Natural killer cell (primary cell): ENCODE results near the gene DNAJB14. TPM values are rescaled to one million over a fixed set of nuclear protein-coding genes. Genes with fewer than 3 reads are reported as not detected.

Experiments
- ATAC-seq, 3 donors: fragments of 150-1000 bp in 2 of 3; fragments of 200-7000 bp in 1 of 3; cut with Tn5 transposase; 1 replicate in 1 of 3; 2 replicates in 2 of 3; pipeline ENCODE4 v1.10.0; 2021; ENCODE audit warnings: mild to moderate bottlenecking in 2 of 3, moderate library complexity in 2 of 3
- DNase-seq, 2 donors: peaks; one replicate each; pipeline versions ENCODE4 v3.0.0 to v3.0.0-alpha.2; 2013 to 2021; ENCODE audit warnings: mixed read lengths in 1 of 2
- H3K27ac ChIP-seq: one replicate; pipeline ENCODE4 v1.5.1; 2013; ENCODE audit warnings: mild to moderate bottlenecking, low read length
- H3K27me3 ChIP-seq: one replicate; pipeline ENCODE4 v1.6.1; 2013; ENCODE audit warnings: low read length; ENCODE audit not compliant: control insufficient read depth, insufficient read depth
- H3K36me3 ChIP-seq: one replicate; pipeline ENCODE4 v1.6.1; 2013; ENCODE audit warnings: low read length; ENCODE audit not compliant: control insufficient read depth, insufficient read depth
- H3K4me1 ChIP-seq: one replicate; pipeline ENCODE4 v1.6.1; 2013; ENCODE audit warnings: low read length; ENCODE audit not compliant: control insufficient read depth, insufficient read depth
- H3K4me3 ChIP-seq: one replicate; pipeline ENCODE4 v1.5.1; 2013; ENCODE audit warnings: low read length
- H3K9me3 ChIP-seq: one replicate; pipeline ENCODE4 v1.6.1; 2013; ENCODE audit warnings: low read length; ENCODE audit not compliant: control insufficient read depth, insufficient read depth
- H3K27ac Mint-ChIP-seq, 2 donors: one replicate each; pipeline ENCODE4 v1.8.0; 2022; ENCODE audit warnings: mild to moderate bottlenecking in 2 of 2, mixed read lengths in 2 of 2, moderate library complexity in 1 of 2
- H3K27me3 Mint-ChIP-seq, 2 donors: one replicate each; pipeline ENCODE4 v1.8.0; 2022; ENCODE audit warnings: low read depth in 2 of 2, mixed read lengths in 2 of 2
- H3K36me3 Mint-ChIP-seq: one replicate; pipeline ENCODE4 v1.8.0; 2022; ENCODE audit warnings: mixed read lengths
- H3K4me1 Mint-ChIP-seq, 2 donors: one replicate each; pipeline ENCODE4 v1.8.0; 2022; ENCODE audit warnings: mixed read lengths in 2 of 2
- H3K4me3 Mint-ChIP-seq: one replicate; pipeline ENCODE4 v1.8.0; 2022; ENCODE audit warnings: mild to moderate bottlenecking, moderate library complexity, mixed read lengths
- H3K9me3 Mint-ChIP-seq, 2 donors: one replicate each; pipeline ENCODE4 v1.8.0; 2022; ENCODE audit warnings: mixed read lengths in 2 of 2
- CTCF ChIP-seq: fragments of 200-600 bp; IDR thresholded peaks from one replicate; pipeline ENCODE4 v1.8.0; 2022; ENCODE audit warnings: antibody characterized with exemption
- WGBS: methylation state at CpG from one replicate; pipeline ENCODE4 v1.1.7; 2013; ENCODE audit warnings: missing lambda C conversion rate; ENCODE audit not compliant: insufficient coverage; 5-methylcytosine and 5-hydroxymethylcytosine counted together
- intact Hi-C: fragments of 100-400 bp; cut with micrococcal nuclease; formaldehyde crosslinking; loops from one replicate; pipeline ENCODE4 v1.14.2; 2022
- total RNA-seq, 4 donors: library from RNA; stranded (reverse); fragments of 120-200 nt in 1 of 4; gene quantifications; one replicate each; pipeline versions ENCODE4 v1.2.3 to v1.2.4, GENCODE V29; 2013 to 2022

DNAJB14 gene
- total RNA-seq, 3 donors from 2014 or later (not counting 1 experiment from before 2014, with no cell fraction given) = 81.0 to 90.0 (median 86.1) TPM

- Mint-ChIP-seq H3K9me3 (no peaks in the 10 kb centered on the region), H3K27ac (no peak overlapping the region), H3K27me3 (peaks cover 0 to 2% of the 10 kb centered on the region in 2 donors), H3K36me3 (no peaks in the 10 kb centered on the region), H3K4me3 (no peak overlapping the region), H3K4me1 (no peaks in the 10 kb centered on the region)
- DNase-seq (no peak), ATAC-seq (no peak)
- no peak for TF ChIP-seq CTCF
- WGBS = 100% methylated on average over 2 of the region's 3 CpGs
- intact Hi-C loops = no loop called here
- H3K4me3 ChIP-seq = no peak overlapping the region
- no peaks in the 10 kb centered on the region for H3K27me3 ChIP-seq
- peaks cover 25% of the 10 kb centered on the region for H3K36me3 ChIP-seq
- no peaks in the 10 kb centered on the region for H3K4me1 ChIP-seq
- H3K27ac ChIP-seq = no peak overlapping the region
- no peaks in the 10 kb centered on the region for H3K9me3 ChIP-seq
Observed at GRCh38 chr4:99863804-99864203, 82.6 kb downstream of the DNAJB14 start.

GRCh38 chr4:99861120-99861905 lies 85.1 kb downstream of the DNAJB14 start:
- Mint-ChIP-seq H3K36me3 (no peaks in the 10 kb centered on the region), H3K9me3 (no peaks in the 10 kb centered on the region), H3K4me1 (peaks cover 0 to 2% of the 10 kb centered on the region in 2 donors), H3K27ac (no peak overlapping the region), H3K27me3 (peaks cover 0 to 2% of the 10 kb centered on the region in 2 donors), H3K4me3 (no peak overlapping the region)
- intact Hi-C loops = no loop called here
- 0% methylated on average over 2 of the region's 5 CpGs for WGBS
- Histone ChIP-seq H3K4me1 (no peaks in the 10 kb centered on the region), H3K27me3 (no peaks in the 10 kb centered on the region), H3K36me3 (peaks cover 18% of the 10 kb centered on the region), H3K9me3 (no peaks in the 10 kb centered on the region), H3K4me3 (no peak overlapping the region), H3K27ac (peak overlapping the region; percentile 31)
- TF ChIP-seq CTCF = no peak
- ATAC-seq (no peak), DNase-seq (no peak)

- peaks cover 0 to 10% of the 10 kb centered on the region in 2 donors for H3K4me1 Mint-ChIP-seq
- Histone ChIP-seq H3K27ac (no peak overlapping the region), H3K27me3 (no peaks in the 10 kb centered on the region), H3K9me3 (no peaks in the 10 kb centered on the region), H3K4me3 (no peak overlapping the region), H3K4me1 (no peaks in the 10 kb centered on the region), H3K36me3 (peaks cover 14% of the 10 kb centered on the region)
- H3K9me3 Mint-ChIP-seq = no peaks in the 10 kb centered on the region
- no peak for ATAC-seq
- intact Hi-C loops = no loop called here
- WGBS = no CpG with 5 or more reads among the region's 2 CpGs
- DNase-seq = no peak
- H3K4me3 Mint-ChIP-seq = no peak overlapping the region
- H3K27me3 Mint-ChIP-seq = peaks cover 0 to 2% of the 10 kb centered on the region in 2 donors
- H3K27ac Mint-ChIP-seq = no peak overlapping the region
- TF ChIP-seq CTCF = no peak
- no peaks in the 10 kb centered on the region for H3K36me3 Mint-ChIP-seq
Observed at GRCh38 chr4:99860521-99860920, 85.9 kb downstream of the DNAJB14 start.
